ENCODE data around the gene CORO2B. TPM values are rescaled to one million over a fixed set of nuclear protein-coding genes. Genes with fewer than 3 reads are reported as not detected.

The CORO2B gene
- total RNA-seq, 1 donor from 2014 or later: 1.1 TPM

DNA sequence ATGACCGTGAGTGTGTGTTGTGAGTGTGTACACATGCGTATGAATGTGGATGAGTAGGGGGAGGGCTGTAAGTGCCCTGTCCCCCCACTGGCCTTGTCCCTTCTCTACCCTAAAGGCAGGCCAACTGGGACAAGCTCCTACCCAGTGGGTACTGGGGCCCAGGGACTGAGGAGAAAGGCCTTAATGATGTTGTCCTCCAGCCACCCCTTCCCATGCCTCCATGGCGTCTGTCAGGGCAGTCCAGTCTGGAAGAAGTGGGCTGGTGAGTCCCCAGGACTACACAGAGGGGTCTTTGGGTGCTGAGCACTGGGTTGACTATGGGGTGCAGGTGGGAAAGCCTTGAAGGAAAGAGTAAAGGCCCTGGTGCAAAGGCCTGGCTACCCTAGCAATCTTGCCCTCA, 16.9 kb upstream of the CORO2B start:
- Mint-ChIP-seq H3K4me1 (peaks cover 16% of the 10 kb centered on the region), H3K4me3 (no peak overlapping the region), H3K9me3 (no peaks in the 10 kb centered on the region), H3K27me3 (ENCODE audit: low read depth) (peaks cover 14% of the 10 kb centered on the region), H3K27ac (no peak overlapping the region), H3K36me3 (no peaks in the 10 kb centered on the region)
- TF ChIP-seq, protein P1, sequence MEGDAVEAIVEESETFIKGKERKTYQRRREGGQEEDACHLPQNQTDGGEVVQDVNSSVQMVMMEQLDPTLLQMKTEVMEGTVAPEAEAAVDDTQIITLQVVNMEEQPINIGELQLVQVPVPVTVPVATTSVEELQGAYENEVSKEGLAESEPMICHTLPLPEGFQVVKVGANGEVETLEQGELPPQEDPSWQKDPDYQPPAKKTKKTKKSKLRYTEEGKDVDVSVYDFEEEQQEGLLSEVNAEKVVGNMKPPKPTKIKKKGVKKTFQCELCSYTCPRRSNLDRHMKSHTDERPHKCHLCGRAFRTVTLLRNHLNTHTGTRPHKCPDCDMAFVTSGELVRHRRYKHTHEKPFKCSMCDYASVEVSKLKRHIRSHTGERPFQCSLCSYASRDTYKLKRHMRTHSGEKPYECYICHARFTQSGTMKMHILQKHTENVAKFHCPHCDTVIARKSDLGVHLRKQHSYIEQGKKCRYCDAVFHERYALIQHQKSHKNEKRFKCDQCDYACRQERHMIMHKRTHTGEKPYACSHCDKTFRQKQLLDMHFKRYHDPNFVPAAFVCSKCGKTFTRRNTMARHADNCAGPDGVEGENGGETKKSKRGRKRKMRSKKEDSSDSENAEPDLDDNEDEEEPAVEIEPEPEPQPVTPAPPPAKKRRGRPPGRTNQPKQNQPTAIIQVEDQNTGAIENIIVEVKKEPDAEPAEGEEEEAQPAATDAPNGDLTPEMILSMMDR (IDR thresholded peaks at IDR 0.05; ENCODE audit: unreplicated experiment): no peak
- no peak for DNase-seq (ENCODE audit: low spot score in 2 of 2, unreplicated experiment in 2 of 2)

- H3K9me3 Mint-ChIP-seq: no peaks in the 10 kb centered on the region
- peaks cover 10% of the 10 kb centered on the region for H3K27me3 Mint-ChIP-seq (ENCODE audit: low read depth)
- H3K4me3 Mint-ChIP-seq: no peak overlapping the region
These were observed 14.6 kb upstream of the CORO2B start for GRCh38 chr15:68564173-68564572.

DNA sequence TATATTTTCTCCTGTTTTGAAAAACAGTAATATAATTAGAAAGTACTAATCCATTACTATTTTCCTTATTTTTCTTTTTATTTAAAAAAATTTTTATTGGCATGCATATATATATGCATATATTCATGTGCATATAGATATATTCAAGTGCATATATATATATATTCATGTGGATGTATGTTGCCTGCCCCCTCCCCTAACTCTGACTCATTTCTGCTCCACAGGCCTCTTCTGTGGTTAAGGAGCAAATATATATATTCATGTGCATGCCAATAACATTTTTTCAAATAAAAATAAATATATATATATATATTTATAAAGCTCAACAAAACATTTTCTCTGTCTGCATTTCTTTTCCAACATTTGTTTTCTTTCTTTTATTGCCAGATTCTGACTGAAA, 13.6 kb upstream of the CORO2B start:
- Mint-ChIP-seq H3K9me3 (no peaks in the 10 kb centered on the region), H3K4me3 (no peak overlapping the region), H3K27ac (no peak overlapping the region), H3K36me3 (no peaks in the 10 kb centered on the region), H3K4me1 (peaks cover 6% of the 10 kb centered on the region), H3K27me3 (ENCODE audit: low read depth) (peaks cover 6% of the 10 kb centered on the region)
- DNase-seq (ENCODE audit: low spot score in 2 of 2, unreplicated experiment in 2 of 2): no peak
- TF ChIP-seq, protein P1 (IDR thresholded peaks at IDR 0.05; ENCODE audit: unreplicated experiment): no peak

More at GRCh38 chr15:68564173-68564572, 14.6 kb upstream of the CORO2B start:
- TF ChIP-seq, protein P1 (IDR thresholded peaks at IDR 0.05; ENCODE audit: unreplicated experiment): no peak
- Mint-ChIP-seq H3K4me1 (peaks cover 13% of the 10 kb centered on the region), H3K36me3 (no peaks in the 10 kb centered on the region), H3K27ac (no peak overlapping the region)
- DNase-seq (ENCODE audit: low spot score in 2 of 2, unreplicated experiment in 2 of 2): no peak

DNA sequence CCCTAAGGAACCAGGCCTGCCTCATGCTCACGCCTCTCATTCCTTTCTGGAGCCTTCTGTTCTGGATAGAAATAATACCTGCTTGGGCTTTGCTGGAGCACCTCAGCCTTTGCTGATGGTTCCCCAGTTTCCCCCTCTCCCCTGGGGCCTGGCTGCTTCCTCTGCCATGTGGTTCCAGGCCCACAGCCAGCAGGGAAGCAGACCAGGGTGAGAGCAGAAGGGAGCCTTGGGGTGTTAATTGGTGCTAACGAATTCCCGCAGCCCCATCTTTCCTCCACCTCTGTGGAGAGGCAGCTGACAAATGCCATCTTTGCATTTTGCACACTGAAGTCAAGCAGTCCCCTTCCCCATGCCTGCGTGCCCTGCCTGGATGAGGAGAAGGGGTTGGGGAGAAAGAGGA, 13.1 kb upstream of the CORO2B start:
- no peak for DNase-seq (ENCODE audit: low spot score in 2 of 2, unreplicated experiment in 2 of 2)
- Mint-ChIP-seq H3K4me3 (no peak overlapping the region), H3K36me3 (no peaks in the 10 kb centered on the region), H3K27me3 (ENCODE audit: low read depth) (peaks cover 1% of the 10 kb centered on the region), H3K27ac (no peak overlapping the region), H3K4me1 (peaks cover 6% of the 10 kb centered on the region), H3K9me3 (no peaks in the 10 kb centered on the region)
- TF ChIP-seq, protein P1 (IDR thresholded peaks at IDR 0.05; ENCODE audit: unreplicated experiment): no peak

DNA sequence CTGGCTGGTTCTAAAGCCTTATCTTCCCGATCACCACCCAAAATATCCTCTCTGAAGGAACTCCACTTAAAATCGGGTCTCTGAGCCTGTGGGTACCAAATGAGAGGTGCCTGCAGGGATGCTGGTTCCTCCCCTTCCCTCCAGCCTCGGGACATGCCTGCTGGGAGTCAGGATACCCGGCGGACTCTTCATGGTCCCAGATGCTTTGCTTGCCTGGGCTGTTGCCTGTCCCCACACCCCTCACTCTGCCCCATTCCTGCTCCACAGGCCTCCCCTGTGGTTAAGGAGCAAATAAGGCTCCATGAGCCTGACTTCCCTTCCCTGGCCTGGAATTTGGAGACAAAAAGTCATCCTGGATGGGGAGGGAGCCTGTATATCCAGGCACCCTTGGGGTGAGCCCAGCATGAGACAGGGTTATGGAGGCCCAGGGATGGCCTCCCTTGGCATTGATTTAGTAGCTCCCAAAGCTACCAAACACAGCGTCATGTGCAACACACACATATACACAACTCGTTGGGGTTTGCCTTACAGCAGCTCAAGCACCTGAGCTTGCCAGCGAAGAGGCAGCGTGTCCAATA, 12.3 kb upstream of the CORO2B start:
- H3K4me1 Mint-ChIP-seq: peaks cover 6% of the 10 kb centered on the region
- no peaks in the 10 kb centered on the region for H3K9me3 Mint-ChIP-seq
- no peaks in the 10 kb centered on the region for H3K27me3 Mint-ChIP-seq (ENCODE audit: low read depth)
- H3K36me3 Mint-ChIP-seq: no peaks in the 10 kb centered on the region
- no peak overlapping the region for H3K27ac Mint-ChIP-seq
- DNase-seq (ENCODE audit: low spot score in 2 of 2, unreplicated experiment in 2 of 2): no peak
- H3K4me3 Mint-ChIP-seq: no peak overlapping the region
- TF ChIP-seq, protein P1 (IDR thresholded peaks at IDR 0.05; ENCODE audit: unreplicated experiment): no peak

DNA sequence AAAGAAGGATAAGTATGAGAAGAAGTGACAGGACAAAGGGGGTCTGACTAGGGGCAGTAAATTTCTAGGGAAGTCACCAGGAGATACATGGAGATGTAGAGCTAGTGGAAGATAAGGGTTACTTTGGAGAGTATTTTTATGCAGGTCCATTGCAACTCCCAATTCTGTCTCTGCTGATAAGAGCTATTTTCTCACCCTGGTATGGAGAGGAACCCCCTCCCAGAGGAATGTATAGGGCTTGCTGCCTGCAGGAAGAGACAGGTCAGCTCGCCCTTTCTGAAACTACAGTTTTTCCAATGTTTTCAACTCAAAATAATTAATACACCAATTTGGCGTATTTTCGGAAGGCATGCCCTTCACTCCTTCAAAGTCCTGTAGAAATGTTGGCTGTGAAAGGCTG, 11.4 kb upstream of the CORO2B start:
- DNase-seq (ENCODE audit: low spot score in 2 of 2, unreplicated experiment in 2 of 2): no peak
- peaks cover 6% of the 10 kb centered on the region for H3K4me1 Mint-ChIP-seq
- H3K36me3 Mint-ChIP-seq: no peaks in the 10 kb centered on the region
- peaks cover 5% of the 10 kb centered on the region for H3K27me3 Mint-ChIP-seq (ENCODE audit: low read depth)
- no peaks in the 10 kb centered on the region for H3K9me3 Mint-ChIP-seq
- H3K27ac Mint-ChIP-seq: no peak overlapping the region
- H3K4me3 Mint-ChIP-seq: no peak overlapping the region
- TF ChIP-seq, protein P1 (IDR thresholded peaks at IDR 0.05; ENCODE audit: unreplicated experiment): no peak

Measured in mesothelial cell of epicardium (in vitro differentiated cells).